Muscle layer of colon (tissue), 2 donors: ENCODE measurements around the gene ACTL6A.

ENCODE experiments used
- H3K27ac ChIP-seq: one replicate; pipeline ENCODE4 v1.7.0; 2013; ENCODE audit warnings: low read depth, mild to moderate bottlenecking, low read length, moderate library complexity
- H3K27me3 ChIP-seq, 2 donors: one replicate each; pipeline ENCODE4 v1.7.0; 2013; ENCODE audit warnings: low read length in 2 of 2, mild to moderate bottlenecking in 2 of 2; ENCODE audit not compliant: insufficient read depth in 2 of 2, control insufficient read depth in 1 of 2
- H3K36me3 ChIP-seq: one replicate; pipeline ENCODE4 v1.7.0; 2013; ENCODE audit warnings: mild to moderate bottlenecking, low read length; ENCODE audit not compliant: insufficient read depth
- H3K4me1 ChIP-seq: one replicate; pipeline ENCODE4 v1.7.0; 2013; ENCODE audit warnings: mild to moderate bottlenecking, low read length; ENCODE audit not compliant: insufficient read depth
- H3K4me3 ChIP-seq, 2 donors: one replicate each; pipeline ENCODE4 v1.7.0; 2013; ENCODE audit warnings: low read length in 2 of 2, low read depth in 1 of 2, mild to moderate bottlenecking in 1 of 2, moderate library complexity in 1 of 2
- H3K9ac ChIP-seq: one replicate; pipeline ENCODE4 v1.7.0; 2013; ENCODE audit warnings: low read length
- H3K9me3 ChIP-seq: one replicate; pipeline ENCODE4 v1.7.0; 2013; ENCODE audit warnings: mild to moderate bottlenecking, low read length
- donor health status: abdominal sarcoma.
- donor health status: Adenocarcinoma of cecum.

The ACTL6A gene

GRCh38 chr3:179591313-179591712 lies 28.6 kb downstream of the ACTL6A start:
- Histone ChIP-seq H3K9me3 (no peaks in the 10 kb centered on the region), H3K27ac (no peak overlapping the region), H3K36me3 (peaks cover 70% of the 10 kb centered on the region), H3K4me1 (no peaks in the 10 kb centered on the region), H3K9ac (no peak overlapping the region), H3K4me3 (no peak overlapping the region), H3K27me3 (no peaks in the 10 kb centered on the region)

- H3K4me1 ChIP-seq: peaks cover 11% of the 10 kb centered on the region
- H3K9me3 ChIP-seq: no peaks in the 10 kb centered on the region
- peaks cover 58% of the 10 kb centered on the region for H3K36me3 ChIP-seq
Observed at GRCh38 chr3:179599531-179599930, 36.8 kb downstream of the ACTL6A start.

GRCh38 chr3:179603321-179603720 lies 40.6 kb downstream of the ACTL6A start:
- Histone ChIP-seq H3K27ac (no peak overlapping the region), H3K4me1 (peaks cover 16% of the 10 kb centered on the region), H3K9ac (peak overlapping the region; percentile 99), H3K4me3 (no peak overlapping the region), H3K9me3 (no peaks in the 10 kb centered on the region), H3K36me3 (peaks cover 22% of the 10 kb centered on the region), H3K27me3 (no peaks in the 10 kb centered on the region)

More at GRCh38 chr3:179599531-179599930, 36.8 kb downstream of the ACTL6A start:
- H3K27me3 ChIP-seq: no peaks in the 10 kb centered on the region
- no peak overlapping the region for H3K4me3 ChIP-seq
- H3K9ac ChIP-seq: no peak overlapping the region
- H3K27ac ChIP-seq: no peak overlapping the region

GRCh38 chr3:179603831-179604230 lies 41.1 kb downstream of the ACTL6A start:
- H3K4me1 ChIP-seq: peaks cover 16% of the 10 kb centered on the region
- no peaks in the 10 kb centered on the region for H3K27me3 ChIP-seq
- peaks cover 17% of the 10 kb centered on the region for H3K36me3 ChIP-seq
- H3K9me3 ChIP-seq: no peaks in the 10 kb centered on the region
- H3K27ac ChIP-seq: peak overlapping the region; percentile 89
- peak overlapping the region; percentile 99 for H3K9ac ChIP-seq
- H3K4me3 ChIP-seq: peak overlapping the region; percentile 82 to 100

- Histone ChIP-seq H3K9me3 (no peaks in the 10 kb centered on the region), H3K4me1 (peaks cover 16% of the 10 kb centered on the region), H3K9ac (peak within 1 kb of the TSS; percentile 99), H3K27ac (peak within 1 kb of the TSS; percentile 89), H3K36me3 (peaks cover 13% of the 10 kb centered on the region), H3K27me3 (no peaks in the 10 kb centered on the region), H3K4me3 (peak within 1 kb of the TSS; percentile 82 to 100)
Observed at GRCh38 chr3:179604321-179605078, 41.8 kb downstream of the ACTL6A start, which contains the start of the genes MRPL47 and NDUFB5. Gene MRPL47, minus strand, starts transcription at chr3:179604638. Its CDS starts 14 bp downstream, at chr3:179604624. Gene NDUFB5, plus strand, starts transcription at chr3:179604794. Its CDS starts 22 bp downstream, at chr3:179604816.

- Histone ChIP-seq H3K36me3 (no peaks in the 10 kb centered on the region), H3K27ac (no peak overlapping the region), H3K9me3 (no peaks in the 10 kb centered on the region), H3K4me1 (peaks cover 19% of the 10 kb centered on the region), H3K9ac (no peak overlapping the region), H3K4me3 (no peak overlapping the region), H3K27me3 (no peaks in the 10 kb centered on the region)
Observed at GRCh38 chr3:179606534-179607085, 43.9 kb downstream of the ACTL6A start.

GRCh38 chr3:179608931-179609720 lies 46.4 kb downstream of the ACTL6A start:
- H3K9ac ChIP-seq: no peak overlapping the region
- H3K27me3 ChIP-seq: no peaks in the 10 kb centered on the region
- no peaks in the 10 kb centered on the region for H3K36me3 ChIP-seq
- H3K4me1 ChIP-seq: peaks cover 8% of the 10 kb centered on the region
- no peak overlapping the region for H3K27ac ChIP-seq
- H3K9me3 ChIP-seq: no peaks in the 10 kb centered on the region
- H3K4me3 ChIP-seq: no peak overlapping the region

GRCh38 chr3:179610066-179610465 lies 47.3 kb downstream of the ACTL6A start:
- Histone ChIP-seq H3K27me3 (no peaks in the 10 kb centered on the region), H3K9ac (no peak overlapping the region), H3K9me3 (no peaks in the 10 kb centered on the region), H3K4me3 (no peak overlapping the region), H3K27ac (no peak overlapping the region), H3K4me1 (peaks cover 7% of the 10 kb centered on the region), H3K36me3 (no peaks in the 10 kb centered on the region)

GRCh38 chr3:179613807-179614206 lies 51.1 kb downstream of the ACTL6A start:
- H3K27ac ChIP-seq: no peak overlapping the region
- H3K4me3 ChIP-seq: no peak overlapping the region
- no peaks in the 10 kb centered on the region for H3K9me3 ChIP-seq
- peaks cover 3% of the 10 kb centered on the region for H3K4me1 ChIP-seq
- H3K27me3 ChIP-seq: no peaks in the 10 kb centered on the region
- peaks cover 17% of the 10 kb centered on the region for H3K36me3 ChIP-seq
- H3K9ac ChIP-seq: no peak overlapping the region

GRCh38 chr3:179615458-179616173 lies 52.9 kb downstream of the ACTL6A start:
- Histone ChIP-seq H3K27ac (no peak overlapping the region), H3K36me3 (peaks cover 19% of the 10 kb centered on the region), H3K9me3 (no peaks in the 10 kb centered on the region), H3K4me1 (peaks cover 3% of the 10 kb centered on the region), H3K27me3 (no peaks in the 10 kb centered on the region), H3K9ac (no peak overlapping the region), H3K4me3 (no peak overlapping the region)

GRCh38 chr3:179622023-179622422 lies 59.3 kb downstream of the ACTL6A start:
- no peak overlapping the region for H3K4me3 ChIP-seq
- H3K9me3 ChIP-seq: no peaks in the 10 kb centered on the region
- H3K36me3 ChIP-seq: peaks cover 42% of the 10 kb centered on the region
- no peaks in the 10 kb centered on the region for H3K4me1 ChIP-seq
- H3K9ac ChIP-seq: no peak overlapping the region
- H3K27ac ChIP-seq: no peak overlapping the region
- H3K27me3 ChIP-seq: no peaks in the 10 kb centered on the region
